Keratinocyte (primary cell): Measurements from ENCODE around the gene HOPX.

Experiments
- EZH2 ChIP-seq: IDR thresholded peaks from one replicate; pipeline ENCODE4 v1.6.1; 2012; ENCODE audit warnings: inconsistent platforms, mild to moderate bottlenecking, low read length, moderate library complexity
- TF ChIP-seq, protein P1 (sequence below), 3 experiments: IDR thresholded peaks in 1 of 3; conservative IDR thresholded peaks in 1 of 3; optimal IDR thresholded peaks in 1 of 3; 2 replicates in 2 of 3; 3 replicates in 1 of 3; pipeline versions ENCODE3 to v1.5.1; 2011; ENCODE audit warnings: low read length in 3 of 3, mild to moderate bottlenecking in 3 of 3, moderate library complexity in 2 of 3, control low read depth in 1 of 3, inconsistent platforms in 1 of 3; ENCODE audit not compliant: insufficient read depth in 2 of 3; ENCODE audit errors: extremely low read depth in 1 of 3

DNA sequence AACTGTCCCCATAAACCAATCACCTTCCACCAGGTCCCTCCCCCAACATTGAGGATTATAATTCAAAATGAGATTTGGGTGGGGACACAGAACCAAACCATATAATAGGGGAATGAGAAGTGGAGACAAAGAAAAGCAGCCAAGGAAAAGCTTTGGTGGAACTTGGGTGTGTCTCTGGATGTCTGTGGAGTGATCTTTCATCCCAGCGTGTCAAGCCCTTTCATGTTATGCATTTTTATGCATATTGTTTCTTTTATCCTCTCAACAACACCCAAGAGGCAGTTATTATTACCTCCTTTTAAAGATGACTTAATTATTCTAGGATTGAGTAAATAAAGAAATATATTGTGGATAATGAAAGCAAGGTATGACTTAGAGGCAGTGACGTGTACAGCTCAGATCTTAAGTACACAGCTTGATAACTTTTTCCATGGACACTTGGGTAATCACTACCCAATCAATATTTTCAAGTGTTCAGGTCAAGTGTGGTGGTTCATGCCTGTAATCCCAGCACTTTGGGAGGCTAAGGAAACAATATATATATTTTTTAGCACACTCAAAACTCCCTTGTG, 42.6 kb upstream of the HOPX start:
- TF ChIP-seq, protein P1, sequence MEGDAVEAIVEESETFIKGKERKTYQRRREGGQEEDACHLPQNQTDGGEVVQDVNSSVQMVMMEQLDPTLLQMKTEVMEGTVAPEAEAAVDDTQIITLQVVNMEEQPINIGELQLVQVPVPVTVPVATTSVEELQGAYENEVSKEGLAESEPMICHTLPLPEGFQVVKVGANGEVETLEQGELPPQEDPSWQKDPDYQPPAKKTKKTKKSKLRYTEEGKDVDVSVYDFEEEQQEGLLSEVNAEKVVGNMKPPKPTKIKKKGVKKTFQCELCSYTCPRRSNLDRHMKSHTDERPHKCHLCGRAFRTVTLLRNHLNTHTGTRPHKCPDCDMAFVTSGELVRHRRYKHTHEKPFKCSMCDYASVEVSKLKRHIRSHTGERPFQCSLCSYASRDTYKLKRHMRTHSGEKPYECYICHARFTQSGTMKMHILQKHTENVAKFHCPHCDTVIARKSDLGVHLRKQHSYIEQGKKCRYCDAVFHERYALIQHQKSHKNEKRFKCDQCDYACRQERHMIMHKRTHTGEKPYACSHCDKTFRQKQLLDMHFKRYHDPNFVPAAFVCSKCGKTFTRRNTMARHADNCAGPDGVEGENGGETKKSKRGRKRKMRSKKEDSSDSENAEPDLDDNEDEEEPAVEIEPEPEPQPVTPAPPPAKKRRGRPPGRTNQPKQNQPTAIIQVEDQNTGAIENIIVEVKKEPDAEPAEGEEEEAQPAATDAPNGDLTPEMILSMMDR (optimal IDR thresholded peaks at IDR 0.05 in 1 of 3, IDR thresholded peaks at IDR 0.05 in 1 of 3, conservative IDR thresholded peaks at IDR 0.05 in 1 of 3; ENCODE audit: extremely low read depth in 1 of 3, insufficient read depth in 2 of 3, low read length in 3 of 3): no peak
- TF ChIP-seq EZH2: no peak
